Measurements from ENCODE around the gene IL1RN.
"Not testable (repeated sequence)": the region's sequence is repeated elsewhere in the genome, so short reads cannot be mapped to it uniquely, and the experiment has no call there.

The IL1RN gene

DNA sequence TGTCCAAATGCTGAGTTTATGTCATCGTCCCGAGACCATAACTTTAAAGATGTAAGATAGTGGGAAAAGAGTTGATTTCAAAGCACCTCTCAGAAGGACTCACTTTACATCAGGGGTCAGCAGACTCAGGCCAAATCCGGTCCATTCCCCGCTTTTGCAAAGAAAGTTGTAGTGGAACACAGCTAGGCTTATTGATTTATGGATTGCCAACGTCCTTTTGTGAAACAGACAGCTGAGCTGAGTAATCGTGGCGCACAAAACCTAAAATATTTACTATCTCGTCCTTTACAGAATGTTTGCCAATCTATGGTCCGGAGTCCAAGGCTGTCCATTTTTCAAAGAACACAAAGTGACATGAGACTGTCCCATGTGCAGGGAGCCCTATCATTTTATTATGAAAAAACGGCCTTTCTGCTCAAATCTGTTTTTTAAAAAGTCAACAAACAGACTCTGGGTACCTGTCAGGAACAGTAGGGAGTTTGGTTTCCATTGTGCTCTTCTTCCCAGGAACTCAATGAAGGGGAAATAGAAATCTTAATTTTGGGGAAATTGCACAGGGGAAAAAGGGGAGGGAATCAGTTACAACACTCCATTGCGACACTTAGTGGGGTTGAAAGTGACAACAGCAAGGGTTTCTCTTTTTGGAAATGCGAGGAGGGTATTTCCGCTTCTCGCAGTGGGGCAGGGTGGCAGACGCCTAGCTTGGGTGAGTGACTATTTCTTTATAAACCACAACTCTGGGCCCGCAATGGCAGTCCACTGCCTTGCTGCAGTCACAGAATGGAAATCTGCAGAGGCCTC, at the start of gene IL1RN:
TSS of gene IL1RN (plus strand) at position 754 of the 801 bp plus-strand sequence. CDS start at position 781, 27 bp downstream.
- DNase-seq = no peak

GRCh38 chr2:113077921-113078320, 49.5 kb upstream of the IL1RN start:
- DNase-seq = no peak

DNA sequence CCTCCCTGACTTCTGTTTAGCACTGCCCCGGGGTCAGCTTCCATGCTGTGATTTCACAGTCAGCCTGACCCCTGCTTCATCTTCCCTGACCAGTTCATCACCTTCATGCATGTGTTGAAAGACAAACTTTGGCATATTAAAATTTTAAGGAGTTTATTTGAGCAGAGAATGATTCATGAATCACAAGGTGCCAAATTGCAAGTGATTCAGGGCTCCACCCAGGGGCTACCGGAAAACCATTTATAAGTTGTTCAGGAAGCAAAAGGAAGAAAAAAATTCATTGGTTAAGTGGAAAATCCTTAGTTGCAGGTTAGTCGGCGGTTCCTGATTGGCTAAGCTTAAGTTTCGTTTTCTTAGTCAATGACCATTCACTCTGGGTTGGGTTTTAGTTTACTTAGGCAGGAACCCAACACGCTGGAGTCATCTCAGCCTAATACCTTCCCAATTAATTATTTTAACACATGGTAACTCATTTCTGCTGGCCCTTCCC, 49.0 kb upstream of the IL1RN start:
- DNase-seq = no peak

- DNase-seq = no peak
Observed at GRCh38 chr2:113079131-113079530, 48.3 kb upstream of the IL1RN start.

GRCh38 chr2:113080134-113080533, 47.3 kb upstream of the IL1RN start:
- peak; percentile 2 for DNase-seq

DNA sequence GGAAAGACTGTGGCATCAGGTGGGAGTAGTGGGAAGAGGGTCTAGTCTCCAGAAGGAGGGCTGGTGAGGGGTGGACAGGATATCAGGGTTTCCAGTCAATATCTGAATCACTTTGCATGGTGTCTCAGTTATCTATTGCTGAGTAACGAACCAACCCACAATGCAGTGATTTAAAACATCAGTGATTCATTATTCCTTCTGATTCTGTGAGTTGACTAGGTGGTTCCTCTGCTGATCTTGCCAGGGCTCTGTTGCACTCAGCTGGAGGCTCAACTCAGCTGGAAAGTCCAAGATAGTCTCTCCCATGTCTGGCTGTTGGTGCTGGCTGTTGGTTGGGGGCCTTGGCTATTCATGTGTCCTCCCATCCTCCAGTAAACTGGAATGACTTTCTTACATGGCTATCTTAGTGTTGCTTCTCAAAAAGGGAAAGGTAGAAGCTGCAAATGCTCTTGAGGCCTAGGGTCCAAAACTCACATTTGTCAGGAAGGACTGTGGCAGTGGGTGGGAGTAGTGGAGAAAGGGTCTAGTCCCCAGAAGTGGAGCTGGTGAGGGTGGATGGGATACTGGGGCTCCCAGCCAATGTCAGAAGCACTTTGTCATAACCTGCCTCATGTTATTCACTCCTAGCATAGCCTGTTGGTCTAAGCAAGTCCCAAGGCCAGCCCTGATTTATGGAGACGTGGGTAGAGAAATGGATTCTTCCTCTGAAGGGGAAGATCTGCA, 45.7 kb upstream of the IL1RN start:
- no peak for DNase-seq

DNA sequence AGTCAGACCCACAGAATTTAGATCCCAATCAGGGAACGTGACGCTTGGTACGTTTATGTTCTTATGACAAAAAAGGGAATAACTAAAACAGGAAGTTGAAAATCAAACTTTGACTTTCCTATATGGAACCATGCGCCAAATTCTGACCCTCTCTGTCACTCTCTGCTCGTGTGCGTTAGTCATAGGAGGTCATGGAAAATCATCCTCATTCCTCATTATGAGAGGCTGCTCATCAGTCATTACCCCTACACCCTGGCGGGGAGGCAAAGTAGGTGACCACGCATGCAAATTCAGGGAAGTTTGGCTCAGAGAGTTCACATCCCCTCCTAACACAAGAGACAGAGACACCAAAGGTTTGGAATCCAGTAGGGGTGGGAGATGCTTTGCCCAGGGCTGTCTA, 44.1 kb upstream of the IL1RN start:
- DNase-seq = no peak

DNA sequence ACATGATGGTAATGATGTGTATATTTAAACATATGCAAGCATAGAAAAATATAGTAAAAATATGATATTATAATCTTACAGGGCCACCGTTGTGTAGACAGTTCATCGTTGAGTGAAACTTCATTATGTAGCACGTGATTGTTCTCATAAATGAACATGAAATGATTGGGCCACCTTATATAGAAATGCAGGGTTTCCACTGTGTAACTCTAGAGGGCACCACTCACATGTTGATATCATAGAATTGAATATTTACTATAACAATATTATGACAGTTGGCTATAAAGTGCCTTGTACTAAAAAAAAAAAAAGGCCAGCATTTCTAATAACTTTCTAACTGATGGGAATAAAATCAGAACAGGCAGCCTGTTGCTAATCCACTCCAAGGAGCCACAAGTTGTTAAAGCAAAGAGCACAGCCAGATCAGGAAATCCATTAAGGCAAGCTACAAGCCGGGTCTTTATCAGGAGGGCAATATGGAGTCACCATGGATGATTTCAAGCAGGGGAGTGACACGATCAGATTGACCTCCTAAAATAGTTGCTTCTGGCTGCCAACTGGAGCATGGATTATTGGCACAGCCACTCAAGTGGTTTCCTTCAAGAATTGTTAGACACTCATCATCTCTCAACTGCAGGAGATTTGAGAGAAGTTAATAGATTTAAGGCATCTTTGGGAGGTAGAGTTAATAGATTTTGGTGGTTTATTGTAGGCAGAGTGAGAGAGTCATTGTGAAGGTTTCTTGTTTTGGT, 43.0 kb upstream of the IL1RN start:
- DNase-seq = no peak

DNA sequence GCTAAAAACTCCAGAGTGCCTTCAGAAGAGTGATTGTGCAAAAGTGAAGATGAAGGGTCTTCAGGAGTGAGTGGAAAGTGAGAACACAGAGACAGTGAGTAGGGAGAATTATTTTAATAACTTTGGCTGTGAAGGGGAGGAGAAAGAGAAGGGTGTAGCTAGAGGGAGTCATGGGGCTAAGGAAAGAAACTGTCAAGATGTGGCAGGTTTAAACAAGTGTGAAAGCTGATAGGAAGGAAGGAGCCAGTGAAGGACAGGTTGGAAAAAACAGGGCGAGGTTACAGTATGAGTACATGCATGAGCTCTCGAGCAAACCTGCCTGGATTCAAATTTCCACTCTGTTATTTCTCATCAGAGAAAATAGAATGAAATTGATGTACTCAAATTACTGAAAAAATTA, 41.9 kb upstream of the IL1RN start:
- DNase-seq = peak; percentile 1

DNA sequence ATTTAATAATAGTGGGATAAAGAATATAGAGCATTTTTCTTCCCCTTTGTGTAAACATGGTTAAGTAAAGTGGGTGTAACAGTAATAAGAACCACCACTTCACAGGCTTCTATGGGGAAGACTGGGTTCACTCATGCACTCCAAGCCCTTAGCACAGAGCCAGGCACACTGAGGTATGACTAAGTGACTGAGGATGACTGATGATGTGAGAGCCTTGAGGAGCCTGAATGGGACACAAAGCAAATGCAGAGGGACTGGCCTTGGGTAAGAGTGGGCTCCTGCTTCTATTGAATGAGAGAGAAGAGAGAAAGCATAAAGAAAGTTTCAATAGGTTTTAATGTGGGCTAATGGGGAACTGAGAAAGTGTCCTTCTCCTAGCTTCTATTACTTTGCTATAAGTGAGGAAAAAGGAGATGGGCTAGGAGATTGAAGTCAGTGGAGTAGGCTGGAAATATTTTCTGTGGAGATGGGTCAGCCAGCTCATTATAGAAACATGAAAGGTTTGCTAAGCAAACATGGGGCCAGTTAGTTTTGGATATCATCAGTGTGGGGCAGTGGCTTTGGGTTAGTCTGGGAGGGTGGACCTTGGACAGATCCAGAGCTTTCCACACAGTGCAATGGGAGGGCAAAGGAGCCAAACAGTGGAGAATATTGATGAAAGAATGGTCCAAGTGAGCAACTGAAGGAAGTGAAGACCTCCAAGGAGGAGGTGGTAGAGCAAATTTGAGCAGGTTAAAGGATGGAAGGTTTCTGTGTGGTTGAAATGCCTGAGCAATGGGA, 39.0 kb upstream of the IL1RN start:
- no peak for DNase-seq

DNA sequence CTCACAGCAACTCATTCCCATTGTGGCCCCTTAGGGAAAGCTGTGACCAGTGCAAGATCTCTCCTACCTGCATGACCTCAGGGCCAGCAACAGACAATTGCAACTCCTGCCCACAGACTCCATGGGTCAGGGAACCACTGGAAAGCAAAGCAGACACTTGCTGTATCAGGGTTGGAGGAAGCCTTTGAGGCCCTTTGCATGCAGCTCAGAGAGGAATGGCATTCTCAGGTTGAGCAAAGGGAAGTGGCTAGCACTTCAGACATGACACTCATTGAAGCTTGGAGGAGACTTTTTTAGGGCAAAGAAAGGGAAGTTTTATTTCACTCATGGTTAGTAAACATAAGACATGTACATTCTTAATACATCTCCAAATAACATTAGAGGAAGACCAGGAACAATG, 37.5 kb upstream of the IL1RN start:
- DNase-seq = no peak

DNA sequence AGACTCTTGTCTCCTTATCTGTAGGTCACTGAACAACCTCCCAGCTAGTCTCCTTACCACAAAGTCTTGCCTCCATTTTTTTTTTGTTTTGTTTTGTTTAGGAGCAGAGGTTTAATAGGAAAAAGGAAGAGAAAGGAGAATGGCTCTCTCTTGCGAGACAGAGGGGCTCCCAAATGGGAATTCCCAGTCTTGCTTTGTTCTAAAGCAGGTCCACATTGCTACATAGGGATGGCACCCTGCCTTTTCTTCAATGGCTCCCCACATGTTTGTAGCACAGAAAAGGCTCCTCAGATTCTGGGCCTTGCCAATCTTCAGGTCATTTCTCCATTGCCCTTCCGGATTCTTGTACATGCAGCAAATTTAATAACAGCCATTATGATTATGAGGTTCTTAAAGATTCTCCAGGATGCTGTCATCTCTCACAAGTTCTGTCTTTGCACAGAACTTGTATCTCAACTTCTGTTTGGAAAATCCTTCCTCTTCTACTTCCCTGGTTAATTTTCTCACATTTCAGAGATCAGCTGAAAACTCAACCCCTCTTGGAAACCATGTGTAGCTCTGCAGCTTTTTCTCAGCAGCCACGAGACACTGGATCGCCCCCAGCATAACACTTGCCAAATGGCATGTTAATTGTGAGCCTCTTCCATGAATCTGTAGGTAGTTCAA, 36.0 kb upstream of the IL1RN start:
- DNase-seq = no peak

GRCh38 chr2:113092864-113093612, 34.4 kb upstream of the IL1RN start:
- DNase-seq = no peak

DNA sequence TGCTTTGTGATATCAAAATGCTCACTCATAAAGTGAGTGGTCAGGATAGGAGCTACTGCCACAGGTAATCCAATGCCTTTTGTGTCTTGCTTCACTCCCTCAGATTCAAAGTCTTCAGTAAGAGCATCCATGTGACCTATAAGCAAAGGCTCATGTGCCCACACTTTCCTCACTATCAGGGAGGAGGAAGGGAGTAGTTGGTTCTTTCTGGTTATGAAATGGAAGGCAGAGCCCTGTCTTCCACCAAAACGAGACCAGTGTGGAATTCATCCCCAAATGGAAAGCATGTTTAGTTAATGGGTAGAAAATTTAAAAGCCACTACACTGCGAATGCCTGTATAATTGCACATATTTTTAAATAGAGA, 33.8 kb upstream of the IL1RN start:
- no peak for DNase-seq

GRCh38 chr2:113096306-113096705, 31.1 kb upstream of the IL1RN start:
- not testable (repeated sequence) for DNase-seq

- not testable (repeated sequence) for DNase-seq
Observed at GRCh38 chr2:113096842-113097618, 30.4 kb upstream of the IL1RN start.

- no peak for DNase-seq
Observed at GRCh38 chr2:113098041-113098440, 29.4 kb upstream of the IL1RN start.

GRCh38 chr2:113098532-113098931, 28.9 kb upstream of the IL1RN start:
- DNase-seq = no peak

GRCh38 chr2:113102133-113102532, 25.3 kb upstream of the IL1RN start:
- DNase-seq = no peak

GRCh38 chr2:113103277-113103676, 24.1 kb upstream of the IL1RN start:
- no peak for DNase-seq
